HG02970 (cell line): ENCODE results near the gene PSMB5.

Experiments used
- ATAC-seq: cut with Tn5 transposase; IDR thresholded peaks from one replicate; pipeline ENCODE4 v1.9.1; 2021; ENCODE audit warnings: mild to moderate bottlenecking, moderate library complexity, moderate number of reproducible peaks; ENCODE audit not compliant: unreplicated experiment, low FRiP score

The PSMB5 gene

GRCh38 chr14:22977684-22978486 is 56.8 kb downstream of the PSMB5 start:
- ATAC-seq: no peak

DNA sequence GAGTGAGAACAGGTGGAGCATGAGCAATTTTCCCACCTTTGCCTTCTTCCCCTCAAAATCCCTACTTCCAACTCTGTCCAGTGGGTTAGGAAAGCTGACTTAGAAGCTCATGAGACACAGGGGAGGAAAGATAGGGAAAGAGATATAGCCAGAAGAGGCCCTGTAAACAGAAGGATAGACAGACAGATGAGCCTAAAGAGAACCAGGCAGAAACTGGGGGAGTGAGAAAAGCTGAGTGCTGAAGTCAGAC is 57.3 kb downstream of the PSMB5 start:
- no peak for ATAC-seq

DNA sequence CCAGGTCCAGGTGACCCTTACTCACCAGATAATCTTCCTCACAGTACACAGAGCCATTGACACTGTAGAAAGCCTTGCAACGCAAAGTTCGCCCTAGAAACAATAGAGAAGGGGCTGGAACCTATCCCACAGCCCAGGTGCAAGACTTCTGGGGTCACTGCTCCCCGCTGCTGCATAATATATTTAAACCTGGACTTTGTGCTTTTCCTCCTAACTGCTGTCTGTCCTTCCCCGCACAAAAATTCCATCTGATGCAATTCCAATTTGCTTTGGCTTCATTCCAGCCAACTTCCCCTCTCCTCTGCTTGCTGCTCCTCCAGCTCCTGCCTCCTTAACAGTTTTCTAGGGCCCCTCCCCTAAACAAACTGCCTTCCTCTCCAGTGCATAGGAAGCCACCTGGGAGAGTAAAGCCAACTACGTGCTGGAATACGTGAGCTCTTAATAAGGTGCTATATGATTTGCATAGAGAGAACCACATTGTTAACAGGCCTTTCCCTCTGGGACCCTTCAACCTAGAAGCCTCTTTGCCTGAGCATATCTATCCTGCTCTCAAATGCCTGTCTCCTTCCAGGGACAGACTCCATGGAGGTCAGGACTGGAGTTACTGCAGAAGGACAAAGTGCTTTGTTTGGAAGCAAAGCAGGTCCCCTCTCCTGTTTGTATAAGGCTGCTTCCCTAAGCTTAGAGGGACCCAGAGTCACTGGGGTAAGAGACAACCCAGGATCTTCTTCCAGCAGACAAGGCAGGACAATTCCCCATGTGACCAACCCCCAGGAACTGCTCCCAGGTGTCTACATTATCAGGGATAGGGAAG is 57.9 kb downstream of the PSMB5 start:
- no peak for ATAC-seq
